Measurements from ENCODE around the gene RLN3.

DNA sequence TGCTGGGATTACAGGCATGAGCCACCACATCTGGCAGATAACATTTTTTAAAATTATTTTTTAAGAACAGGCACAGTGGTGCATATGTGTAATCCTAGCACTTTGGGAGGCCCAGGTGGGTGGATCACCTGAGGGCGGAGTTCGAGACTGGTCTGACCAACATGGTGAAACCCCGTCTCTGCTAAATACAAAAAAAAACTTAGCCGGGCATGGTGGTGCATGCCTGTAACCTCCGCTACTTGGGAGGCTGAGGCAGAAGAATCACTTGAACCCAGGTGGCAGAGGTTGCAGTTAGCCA lies 34.6 kb downstream of the RLN3 start:
- TF ChIP-seq ZNF274 (IDR thresholded peaks at IDR 0.05; ENCODE audit: low read depth, low read length) (no peak), SUZ12 (IDR thresholded peaks at IDR 0.05; ENCODE audit: extremely low read depth, insufficient read depth, insufficient read length) (no peak), YY1 (IDR thresholded peaks at IDR 0.05; ENCODE audit: insufficient read depth, insufficient read length) (no peak)
